HepG2 (cell line): ENCODE data around the gene MRPL14. TPM values are rescaled to one million over a fixed set of nuclear protein-coding genes. Genes with fewer than 3 reads are reported as not detected.

Source experiments
- HES4 ChIP-seq: sonication (generic); formaldehyde crosslinking; IDR thresholded peaks from 2 replicates; pipeline ENCODE4 v1.9.0; 2021; ENCODE audit warnings: mild to moderate bottlenecking, missing genetic modification reagents, borderline replicate concordance
- HIVEP1 ChIP-seq: sonication (generic); formaldehyde crosslinking; IDR thresholded peaks from 2 replicates; pipeline ENCODE4 v1.4.0; 2020; ENCODE audit warnings: mild to moderate bottlenecking, missing genetic modification reagents
- HNRNPLL ChIP-seq: fragments of 200-400 bp; formaldehyde crosslinking; IDR thresholded peaks from 2 replicates; pipeline ENCODE4 v1.6.1; 2017; ENCODE audit warnings: mild to moderate bottlenecking, low read depth, low read length; ENCODE audit not compliant: poor library complexity, severe bottlenecking
- KLF16 ChIP-seq, 2 experiments: sonication (generic) in 1 of 2; formaldehyde crosslinking in 1 of 2; IDR thresholded peaks; 2 replicates each; pipeline versions ENCODE4 v1.6.1 to v1.8.0; 2016 to 2023; ENCODE audit warnings: missing genetic modification reagents in 2 of 2, missing compliant biosample characterization in 1 of 2
- LCORL ChIP-seq, 2 experiments: fragments of 450-650 bp in 1 of 2; sonication (generic) in 1 of 2; formaldehyde crosslinking in 1 of 2; IDR thresholded peaks; 2 replicates each; pipeline versions ENCODE4 v1.5.0 to v1.6.1; 2017 to 2020; ENCODE audit warnings: antibody characterized with exemption in 1 of 2, missing genetic modification reagents in 1 of 2
- MED1 ChIP-seq: sonication (generic); formaldehyde crosslinking; IDR thresholded peaks from 2 replicates; pipeline ENCODE4 v1.4.0; 2020; ENCODE audit warnings: missing genetic modification reagents
- MXD4 ChIP-seq: IDR thresholded peaks from 2 replicates; pipeline ENCODE4 v1.6.1; 2016; ENCODE audit warnings: mild to moderate bottlenecking, missing biosample characterization, missing genetic modification reagents
- PCBP1 ChIP-seq: fragments of 200-400 bp; formaldehyde crosslinking; IDR thresholded peaks from 2 replicates; pipeline ENCODE4 v1.6.1; 2017; ENCODE audit warnings: mild to moderate bottlenecking, low read depth, low read length, borderline replicate concordance
- PHF8 ChIP-seq: sonication (generic); formaldehyde crosslinking; IDR thresholded peaks from 2 replicates; pipeline ENCODE4 v1.5.0; 2020; ENCODE audit warnings: missing genetic modification reagents
- SRY ChIP-seq: sonication (generic); formaldehyde crosslinking; IDR thresholded peaks from 2 replicates; pipeline ENCODE4 v1.8.0; 2022; ENCODE audit warnings: mild to moderate bottlenecking, missing genetic modification reagents
- ZC3H4 ChIP-seq: sonication (generic); formaldehyde crosslinking; IDR thresholded peaks from 2 replicates; pipeline ENCODE4 v1.4.0; 2020; ENCODE audit warnings: missing genetic modification reagents, borderline replicate concordance
- ZNF10 ChIP-seq: sonication (generic); formaldehyde crosslinking; IDR thresholded peaks from 2 replicates; pipeline ENCODE4 v1.4.0; 2020; ENCODE audit warnings: mild to moderate bottlenecking, low read depth, missing genetic modification reagents, borderline replicate concordance
- ZNF354B ChIP-seq: sonication (generic); formaldehyde crosslinking; IDR thresholded peaks from 2 replicates; pipeline ENCODE4 v1.8.0; 2022; ENCODE audit warnings: mild to moderate bottlenecking, missing genetic modification reagents
- ZNF547 ChIP-seq: sonication (generic); formaldehyde crosslinking; IDR thresholded peaks from 2 replicates; pipeline ENCODE4 v1.5.1; 2020; ENCODE audit warnings: mild to moderate bottlenecking, missing genetic modification reagents
- ZNF83 ChIP-seq: sonication (generic); formaldehyde crosslinking; IDR thresholded peaks from 2 replicates; pipeline ENCODE4 v1.4.0; 2020; ENCODE audit warnings: missing genetic modification reagents, mild to moderate bottlenecking, borderline replicate concordance
- ZSCAN21 ChIP-seq: sonication (generic); formaldehyde crosslinking; IDR thresholded peaks from 2 replicates; pipeline ENCODE4 v1.8.0; 2022; ENCODE audit warnings: mild to moderate bottlenecking, missing genetic modification reagents, moderate library complexity, borderline replicate concordance
- polyA plus RNA-seq, 8 experiments: library from polyadenylated mRNA; depleted of rRNA in 3 of 8; stranded (reverse) in 7 of 8; unstranded in 1 of 8; fragments of >200 nt; fragmentation: Illumina TruSeq in 4 of 8; extraction: Trizol in 4 of 8; gene quantifications; 2 replicates each; pipeline versions ENCODE4 v1.2.1 to v1.2.3, GENCODE V29; 2011 to 2016; ENCODE audit warnings: low read depth in 4 of 8, missing spikeins in 1 of 8, mixed read lengths in 1 of 8; ENCODE audit not compliant: insufficient read depth in 1 of 8
- total RNA-seq, 5 experiments: library from RNA; depleted of rRNA; stranded (reverse); fragments of >200 nt; fragmentation: Illumina TruSeq; extraction: Trizol; gene quantifications; 2 replicates each; pipeline ENCODE4 v1.2.3, GENCODE V29; 2016; ENCODE audit warnings: low read depth in 1 of 5
- TF ChIP-seq, protein P1 (sequence below): sonication (generic); formaldehyde crosslinking; conservative IDR thresholded peaks from 2 replicates; pipeline ENCODE4 v1.4.0; 2020; ENCODE audit warnings: mild to moderate bottlenecking, missing genetic modification reagents, moderate library complexity
- TF ChIP-seq, protein P2 (sequence below): sonication (generic); formaldehyde crosslinking; conservative IDR thresholded peaks from 2 replicates; pipeline ENCODE4 v1.4.0; 2020; ENCODE audit warnings: missing genetic modification reagents
- TF ChIP-seq, protein P3 (sequence below): IDR thresholded peaks from 2 replicates; pipeline ENCODE4 v1.6.1; 2016; ENCODE audit warnings: missing compliant biosample characterization, missing genetic modification reagents, borderline replicate concordance
- TF ChIP-seq, protein P4 (sequence below): sonication (generic); formaldehyde crosslinking; IDR thresholded peaks from 2 replicates; pipeline ENCODE4 v1.4.0; 2020; ENCODE audit warnings: mild to moderate bottlenecking, missing genetic modification reagents

MRPL14 gene
- total and polyA plus RNA-seq, 2 of the 13 experiments (the other 11 are each of a cell fraction or from before 2014, with no cell fraction given): 157 to 178 TPM

DNA sequence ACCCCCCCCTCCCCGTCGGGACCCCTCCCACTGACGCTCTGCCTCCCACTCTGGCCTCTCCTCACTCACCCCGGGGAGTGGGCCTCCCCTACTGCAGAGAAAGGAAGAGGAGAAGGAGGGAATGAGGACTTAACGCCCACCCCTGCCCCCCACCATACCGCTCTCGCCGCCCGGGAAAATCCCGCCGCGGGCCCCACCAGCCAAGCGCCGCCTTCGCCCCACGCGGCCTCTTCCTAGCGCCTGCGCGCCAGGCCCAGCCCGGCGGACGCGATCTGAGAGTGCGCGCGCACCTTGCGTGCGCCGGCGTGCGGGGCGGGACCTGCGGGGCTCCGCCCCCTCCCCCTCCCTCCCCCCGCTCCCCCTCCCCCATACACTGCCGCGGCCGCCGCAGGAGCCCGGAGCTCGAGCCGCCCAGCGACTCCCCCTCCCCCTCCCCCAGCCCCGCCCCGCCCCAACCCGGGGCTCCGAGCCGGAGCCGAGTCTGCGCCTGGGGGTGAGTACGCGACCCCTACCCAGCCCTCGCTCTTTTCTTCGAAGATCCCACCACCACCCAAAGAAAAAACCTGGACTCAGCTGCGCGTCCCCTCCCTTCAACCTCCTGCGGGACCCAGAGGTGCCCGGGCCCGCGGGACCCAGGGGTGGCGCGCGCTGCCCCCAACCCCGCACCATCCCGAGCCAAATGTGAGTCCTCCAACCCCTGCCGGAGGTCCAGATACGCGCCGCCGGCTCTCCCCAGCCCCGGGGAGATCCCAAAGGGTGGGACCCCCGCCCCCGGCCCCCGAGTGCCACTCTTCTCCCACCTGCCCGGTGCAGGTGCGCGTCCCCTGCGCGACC, at the start of gene MRPL14, which contains the start of gene TMEM63B (continued):
- TF ChIP-seq, protein P1, sequence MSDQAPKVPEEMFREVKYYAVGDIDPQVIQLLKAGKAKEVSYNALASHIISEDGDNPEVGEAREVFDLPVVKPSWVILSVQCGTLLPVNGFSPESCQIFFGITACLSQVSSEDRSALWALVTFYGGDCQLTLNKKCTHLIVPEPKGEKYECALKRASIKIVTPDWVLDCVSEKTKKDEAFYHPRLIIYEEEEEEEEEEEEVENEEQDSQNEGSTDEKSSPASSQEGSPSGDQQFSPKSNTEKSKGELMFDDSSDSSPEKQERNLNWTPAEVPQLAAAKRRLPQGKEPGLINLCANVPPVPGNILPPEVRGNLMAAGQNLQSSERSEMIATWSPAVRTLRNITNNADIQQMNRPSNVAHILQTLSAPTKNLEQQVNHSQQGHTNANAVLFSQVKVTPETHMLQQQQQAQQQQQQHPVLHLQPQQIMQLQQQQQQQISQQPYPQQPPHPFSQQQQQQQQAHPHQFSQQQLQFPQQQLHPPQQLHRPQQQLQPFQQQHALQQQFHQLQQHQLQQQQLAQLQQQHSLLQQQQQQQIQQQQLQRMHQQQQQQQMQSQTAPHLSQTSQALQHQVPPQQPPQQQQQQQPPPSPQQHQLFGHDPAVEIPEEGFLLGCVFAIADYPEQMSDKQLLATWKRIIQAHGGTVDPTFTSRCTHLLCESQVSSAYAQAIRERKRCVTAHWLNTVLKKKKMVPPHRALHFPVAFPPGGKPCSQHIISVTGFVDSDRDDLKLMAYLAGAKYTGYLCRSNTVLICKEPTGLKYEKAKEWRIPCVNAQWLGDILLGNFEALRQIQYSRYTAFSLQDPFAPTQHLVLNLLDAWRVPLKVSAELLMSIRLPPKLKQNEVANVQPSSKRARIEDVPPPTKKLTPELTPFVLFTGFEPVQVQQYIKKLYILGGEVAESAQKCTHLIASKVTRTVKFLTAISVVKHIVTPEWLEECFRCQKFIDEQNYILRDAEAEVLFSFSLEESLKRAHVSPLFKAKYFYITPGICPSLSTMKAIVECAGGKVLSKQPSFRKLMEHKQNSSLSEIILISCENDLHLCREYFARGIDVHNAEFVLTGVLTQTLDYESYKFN: peak; percentile 15; the same call in 1 of the 2 replicates
- TF ChIP-seq PHF8 (peak; percentile 70), HES4 (CRISPR knock-in tag) (peak; percentile 42; the same call in 1 of the 2 replicates), ZNF83 (no peak), LCORL (IDR thresholded peaks at IDR 0.05) (no peak), LCORL (CRISPR knock-in tag; IDR thresholded peaks at IDR 0.05) (0 out of 2 replicates have a peak, but pooled peaks have one; percentile 3), HNRNPLL (peak; percentile 63), HIVEP1 (CRISPR knock-in tag) (0 out of 2 replicates have a peak, but pooled peaks have one; percentile 11), MXD4 (CRISPR knock-in tag) (peak; percentile 79), MED1 (CRISPR knock-in tag) (0 out of 2 replicates have a peak, but pooled peaks have one; percentile 33), KLF16 (CRISPR knock-in tag; IDR thresholded peaks at IDR 0.05) (peak in 1 of 2 experiments; percentile 53; a peak in 1 of 4 replicates), PCBP1 (no peak), ZNF10 (CRISPR knock-in tag) (0 out of 2 replicates have a peak, but pooled peaks have one; percentile 54), ZNF354B (CRISPR knock-in tag) (no peak), ZSCAN21 (CRISPR knock-in tag) (peak; percentile 64; the same call in 1 of the 2 replicates), ZC3H4 (CRISPR knock-in tag) (no peak), SRY (CRISPR knock-in tag) (peak; percentile 13; the same call in 1 of the 2 replicates), ZNF547 (peak; percentile 75)
- TF ChIP-seq, protein P2, sequence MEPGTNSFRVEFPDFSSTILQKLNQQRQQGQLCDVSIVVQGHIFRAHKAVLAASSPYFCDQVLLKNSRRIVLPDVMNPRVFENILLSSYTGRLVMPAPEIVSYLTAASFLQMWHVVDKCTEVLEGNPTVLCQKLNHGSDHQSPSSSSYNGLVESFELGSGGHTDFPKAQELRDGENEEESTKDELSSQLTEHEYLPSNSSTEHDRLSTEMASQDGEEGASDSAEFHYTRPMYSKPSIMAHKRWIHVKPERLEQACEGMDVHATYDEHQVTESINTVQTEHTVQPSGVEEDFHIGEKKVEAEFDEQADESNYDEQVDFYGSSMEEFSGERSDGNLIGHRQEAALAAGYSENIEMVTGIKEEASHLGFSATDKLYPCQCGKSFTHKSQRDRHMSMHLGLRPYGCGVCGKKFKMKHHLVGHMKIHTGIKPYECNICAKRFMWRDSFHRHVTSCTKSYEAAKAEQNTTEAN (CRISPR knock-in tag): peak; percentile 49; the same call in 1 of the 2 replicates
- TF ChIP-seq, protein P3, sequence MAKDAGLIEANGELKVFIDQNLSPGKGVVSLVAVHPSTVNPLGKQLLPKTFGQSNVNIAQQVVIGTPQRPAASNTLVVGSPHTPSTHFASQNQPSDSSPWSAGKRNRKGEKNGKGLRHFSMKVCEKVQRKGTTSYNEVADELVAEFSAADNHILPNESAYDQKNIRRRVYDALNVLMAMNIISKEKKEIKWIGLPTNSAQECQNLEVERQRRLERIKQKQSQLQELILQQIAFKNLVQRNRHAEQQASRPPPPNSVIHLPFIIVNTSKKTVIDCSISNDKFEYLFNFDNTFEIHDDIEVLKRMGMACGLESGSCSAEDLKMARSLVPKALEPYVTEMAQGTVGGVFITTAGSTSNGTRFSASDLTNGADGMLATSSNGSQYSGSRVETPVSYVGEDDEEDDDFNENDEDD (CRISPR knock-in tag): peak; percentile 76
- TF ChIP-seq, protein P4, sequence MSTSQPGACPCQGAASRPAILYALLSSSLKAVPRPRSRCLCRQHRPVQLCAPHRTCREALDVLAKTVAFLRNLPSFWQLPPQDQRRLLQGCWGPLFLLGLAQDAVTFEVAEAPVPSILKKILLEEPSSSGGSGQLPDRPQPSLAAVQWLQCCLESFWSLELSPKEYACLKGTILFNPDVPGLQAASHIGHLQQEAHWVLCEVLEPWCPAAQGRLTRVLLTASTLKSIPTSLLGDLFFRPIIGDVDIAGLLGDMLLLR (CRISPR knock-in tag): peak; percentile 48; the same call in 1 of the 2 replicates
